Thymus (tissue), 11 donors: ENCODE data around the gene CDH13. TPM values are rescaled to one million over a fixed set of nuclear protein-coding genes. Genes with fewer than 3 reads are reported as not detected.

Source experiments
- DNase-seq, 9 donors: peaks; one replicate each; pipeline ENCODE4 v3.0.0-alpha.2; 2013; ENCODE audit warnings: low spot score in 9 of 9, low read depth in 6 of 9, missing footprints in 1 of 9
- H3K27ac ChIP-seq, 2 donors: one replicate each; pipeline ENCODE4 v1.5.1; 2013; ENCODE audit warnings: control low read depth in 1 of 2, low read depth in 1 of 2, low read length in 1 of 2, mild to moderate bottlenecking in 1 of 2, moderate library complexity in 1 of 2
- H3K27me3 ChIP-seq, 2 donors: one replicate each; pipeline ENCODE4 v1.5.1; 2013; ENCODE audit warnings: low read length in 1 of 2; ENCODE audit not compliant: control insufficient read depth in 2 of 2, insufficient read depth in 1 of 2
- H3K36me3 ChIP-seq, 2 donors: one replicate each; pipeline ENCODE4 v1.5.1; 2013; ENCODE audit warnings: low read length in 1 of 2, mild to moderate bottlenecking in 1 of 2, moderate library complexity in 1 of 2; ENCODE audit not compliant: control insufficient read depth in 2 of 2, insufficient read depth in 2 of 2
- H3K4me1 ChIP-seq, 2 donors: one replicate each; pipeline ENCODE4 v1.5.1; 2013; ENCODE audit warnings: low read length in 2 of 2; ENCODE audit not compliant: control insufficient read depth in 2 of 2, insufficient read depth in 2 of 2
- H3K4me3 ChIP-seq, 2 donors: one replicate each; pipeline ENCODE4 v1.5.1; 2013; ENCODE audit warnings: low read length in 2 of 2, control low read depth in 1 of 2, mild to moderate bottlenecking in 1 of 2
- H3K9me3 ChIP-seq, 2 donors: one replicate each; pipeline ENCODE4 v1.5.1; 2013; ENCODE audit warnings: low read length in 1 of 2, mild to moderate bottlenecking in 1 of 2; ENCODE audit not compliant: control insufficient read depth in 2 of 2, insufficient read depth in 1 of 2
- WGBS: extraction: QIAGEN DNeasy Blood & Tissue Kit; methylation state at CpG from one replicate; pipeline ENCODE4 v1.1.7; 2013; 5-methylcytosine and 5-hydroxymethylcytosine counted together
- polyA plus RNA-seq: library from polyadenylated mRNA; stranded (reverse); fragments of 200-250 nt; gene quantifications from one replicate; pipeline ENCODE4 v1.2.3, GENCODE V29; 2013
- total RNA-seq: library from RNA; stranded (reverse); fragments of 120-200 nt; gene quantifications from one replicate; pipeline ENCODE4 v1.2.4, GENCODE V29; 2013
- donor health status: healthy.

Gene CDH13
- total and polyA plus RNA-seq, 2 donors = 1.5 to 3.7 TPM

- no peak for DNase-seq
- H3K27me3 ChIP-seq = peaks cover 12 to 26% of the 10 kb centered on the region in 2 donors
- no peaks in the 10 kb centered on the region for H3K36me3 ChIP-seq
- H3K4me1 ChIP-seq = no peaks in the 10 kb centered on the region
- H3K4me3 ChIP-seq = no peak overlapping the region
- H3K9me3 ChIP-seq = no peaks in the 10 kb centered on the region
- WGBS = 30% methylated on average over 1 of the region's 1 CpG
- H3K27ac ChIP-seq = no peak overlapping the region
These were observed 5.0 kb upstream of the CDH13 start for GRCh38 chr16:82621781-82622180.

DNA sequence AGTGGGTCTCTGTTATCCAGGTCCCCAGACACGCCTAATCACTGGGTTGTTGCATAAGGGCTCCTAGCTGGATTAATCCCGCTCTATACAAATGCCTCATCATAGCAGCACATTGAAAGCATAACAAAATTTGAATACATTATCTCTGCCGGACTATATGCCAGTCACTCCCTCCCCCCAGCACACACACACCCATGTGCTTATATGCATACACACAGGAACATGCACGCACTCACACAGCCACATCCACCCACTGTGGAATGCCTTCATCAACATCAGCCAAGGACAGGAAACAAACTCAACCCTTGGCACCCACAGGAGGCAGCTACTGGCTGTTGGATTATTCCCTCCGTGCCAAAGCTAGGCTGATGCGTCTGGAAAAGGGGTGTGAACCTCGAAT is 3.5 kb upstream of the CDH13 start:
- H3K4me1 ChIP-seq = no peaks in the 10 kb centered on the region
- no peaks in the 10 kb centered on the region for H3K36me3 ChIP-seq
- H3K4me3 ChIP-seq = no peak overlapping the region
- no peak overlapping the region for H3K27ac ChIP-seq
- H3K9me3 ChIP-seq = peaks cover 0 to 1% of the 10 kb centered on the region in 2 donors
- 82% methylated on average over 7 of the region's 7 CpGs for WGBS
- no peak for DNase-seq
- peaks cover 25 to 40% of the 10 kb centered on the region in 2 donors for H3K27me3 ChIP-seq

- no peak for DNase-seq
- 93% methylated on average over 8 of the region's 8 CpGs for WGBS
- peaks cover 39 to 56% of the 10 kb centered on the region in 2 donors for H3K27me3 ChIP-seq
- no peaks in the 10 kb centered on the region for H3K4me1 ChIP-seq
- no peak overlapping the region for H3K27ac ChIP-seq
- H3K36me3 ChIP-seq = no peaks in the 10 kb centered on the region
- peaks cover 0 to 1% of the 10 kb centered on the region in 2 donors for H3K9me3 ChIP-seq
- no peak overlapping the region for H3K4me3 ChIP-seq
These were observed 1.5 kb upstream of the CDH13 start for GRCh38 chr16:82625066-82625968.

DNA sequence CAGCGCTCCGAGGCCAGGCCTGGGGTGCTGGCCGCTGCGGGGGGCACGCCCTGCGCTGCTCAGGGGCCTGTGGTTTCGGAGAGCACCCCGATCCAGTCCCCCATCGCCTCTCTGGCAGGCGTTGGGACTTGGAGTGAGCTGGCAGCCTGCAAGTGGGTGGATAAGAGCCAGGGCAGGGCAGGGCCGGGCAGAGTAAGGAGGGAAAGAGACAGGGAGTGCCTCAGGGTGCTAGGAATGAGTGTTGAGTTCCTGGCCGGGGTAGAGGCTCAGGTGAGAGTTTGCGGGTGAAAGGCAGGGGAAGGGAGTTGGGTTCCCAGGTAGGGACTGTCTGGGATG is 1.3 kb downstream of the CDH13 start:
- H3K4me1 ChIP-seq = no peaks in the 10 kb centered on the region
- DNase-seq = no peak
- 19% methylated on average over 13 of the region's 13 CpGs for WGBS

DNA sequence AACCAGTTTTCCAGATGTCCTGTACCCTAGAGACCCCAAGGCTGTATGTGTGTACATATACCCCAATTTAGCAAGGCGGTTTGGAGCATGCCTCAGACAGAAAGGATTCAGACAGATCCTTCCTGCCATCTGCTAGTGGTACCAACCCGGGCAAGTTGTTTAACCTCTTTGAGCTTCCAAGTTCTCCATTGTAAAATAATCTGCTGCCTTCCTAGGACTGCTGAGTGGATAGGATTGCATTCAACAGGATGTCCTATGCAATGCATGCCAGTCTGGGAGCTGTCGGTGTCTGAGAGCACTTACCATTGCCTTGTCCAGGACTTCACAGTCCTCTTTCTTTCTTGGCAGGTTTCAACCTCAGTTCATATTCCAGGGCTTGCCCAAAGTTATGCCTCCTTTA is 1.9 kb downstream of the CDH13 start:
- Histone ChIP-seq H3K27me3 (peaks cover 41 to 58% of the 10 kb centered on the region in 2 donors), H3K4me1 (no peaks in the 10 kb centered on the region), H3K36me3 (no peaks in the 10 kb centered on the region), H3K9me3 (peaks cover 0 to 1% of the 10 kb centered on the region in 2 donors), H3K4me3 (no peak overlapping the region), H3K27ac (peak overlapping the region in 1 of 2 donors; percentile 32)
- DNase-seq = no peak
- 50% methylated on average over 3 of the region's 3 CpGs for WGBS

More for the DNA sequence above, 1.3 kb downstream of the CDH13 start:
- Histone ChIP-seq H3K36me3 (no peaks in the 10 kb centered on the region), H3K9me3 (peaks cover 0 to 1% of the 10 kb centered on the region in 2 donors), H3K27ac (no peak overlapping the region), H3K27me3 (peaks cover 41 to 58% of the 10 kb centered on the region in 2 donors), H3K4me3 (peak overlapping the region in 1 of 2 donors; percentile 2)

DNA sequence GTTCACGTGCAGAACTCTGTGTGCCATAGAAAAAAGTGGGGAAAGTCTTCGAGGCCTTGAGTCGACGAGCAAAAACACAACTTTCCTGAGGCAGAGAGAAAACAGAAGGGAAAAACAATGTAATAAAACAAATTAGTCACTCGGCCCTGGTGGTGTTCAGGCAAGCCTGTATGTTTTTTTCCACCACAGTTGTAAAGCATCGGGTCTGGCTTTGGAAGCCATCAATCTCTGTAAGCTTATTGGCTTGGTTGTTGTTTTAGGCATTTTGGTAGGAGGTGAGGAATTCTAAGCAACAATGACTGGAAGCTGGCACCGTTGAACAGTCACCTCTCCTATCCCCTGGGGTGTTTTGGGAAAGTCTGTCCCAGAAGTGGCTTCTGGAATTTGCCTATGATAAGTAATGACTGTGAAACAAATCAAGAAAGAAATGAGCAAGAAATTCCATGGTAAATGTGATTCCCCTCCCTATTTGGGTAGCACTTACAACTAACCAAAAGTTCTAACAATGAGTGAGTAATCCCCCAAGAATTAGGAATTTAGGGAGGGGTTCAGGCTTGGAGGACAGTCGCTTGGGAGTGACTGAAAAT is 2.8 kb downstream of the CDH13 start:
- no peaks in the 10 kb centered on the region for H3K4me1 ChIP-seq
- H3K27me3 ChIP-seq = peaks cover 41 to 54% of the 10 kb centered on the region in 2 donors
- WGBS = 29% methylated on average over 8 of the region's 8 CpGs
- no peaks in the 10 kb centered on the region for H3K36me3 ChIP-seq
- no peak for DNase-seq
- H3K4me3 ChIP-seq = no peak overlapping the region
- peaks cover 0 to 1% of the 10 kb centered on the region in 2 donors for H3K9me3 ChIP-seq
- peak overlapping the region in 1 of 2 donors; percentile 32 for H3K27ac ChIP-seq

GRCh38 chr16:82630219-82630618 is 3.5 kb downstream of the CDH13 start:
- WGBS = 66% methylated on average over 2 of the region's 2 CpGs
- Histone ChIP-seq H3K36me3 (no peaks in the 10 kb centered on the region), H3K9me3 (peaks cover 0 to 1% of the 10 kb centered on the region in 2 donors), H3K27me3 (peaks cover 41 to 47% of the 10 kb centered on the region in 2 donors), H3K27ac (no peak overlapping the region), H3K4me3 (no peak overlapping the region), H3K4me1 (no peaks in the 10 kb centered on the region)
- DNase-seq = no peak

GRCh38 chr16:82630688-82631087 is 3.9 kb downstream of the CDH13 start:
- H3K4me1 ChIP-seq = no peaks in the 10 kb centered on the region
- peaks cover 36 to 43% of the 10 kb centered on the region in 2 donors for H3K27me3 ChIP-seq

More at GRCh38 chr16:82630688-82631087, 3.9 kb downstream of the CDH13 start:
- 84% methylated on average over 3 of the region's 3 CpGs for WGBS
- DNase-seq = peak in 1 of 9 donors; percentile 19
- no peak overlapping the region for H3K4me3 ChIP-seq
- no peaks in the 10 kb centered on the region for H3K36me3 ChIP-seq
- H3K27ac ChIP-seq = no peak overlapping the region
- H3K9me3 ChIP-seq = peaks cover 0 to 1% of the 10 kb centered on the region in 2 donors
